Measurements from ENCODE around the gene ACMSD.

DNA sequence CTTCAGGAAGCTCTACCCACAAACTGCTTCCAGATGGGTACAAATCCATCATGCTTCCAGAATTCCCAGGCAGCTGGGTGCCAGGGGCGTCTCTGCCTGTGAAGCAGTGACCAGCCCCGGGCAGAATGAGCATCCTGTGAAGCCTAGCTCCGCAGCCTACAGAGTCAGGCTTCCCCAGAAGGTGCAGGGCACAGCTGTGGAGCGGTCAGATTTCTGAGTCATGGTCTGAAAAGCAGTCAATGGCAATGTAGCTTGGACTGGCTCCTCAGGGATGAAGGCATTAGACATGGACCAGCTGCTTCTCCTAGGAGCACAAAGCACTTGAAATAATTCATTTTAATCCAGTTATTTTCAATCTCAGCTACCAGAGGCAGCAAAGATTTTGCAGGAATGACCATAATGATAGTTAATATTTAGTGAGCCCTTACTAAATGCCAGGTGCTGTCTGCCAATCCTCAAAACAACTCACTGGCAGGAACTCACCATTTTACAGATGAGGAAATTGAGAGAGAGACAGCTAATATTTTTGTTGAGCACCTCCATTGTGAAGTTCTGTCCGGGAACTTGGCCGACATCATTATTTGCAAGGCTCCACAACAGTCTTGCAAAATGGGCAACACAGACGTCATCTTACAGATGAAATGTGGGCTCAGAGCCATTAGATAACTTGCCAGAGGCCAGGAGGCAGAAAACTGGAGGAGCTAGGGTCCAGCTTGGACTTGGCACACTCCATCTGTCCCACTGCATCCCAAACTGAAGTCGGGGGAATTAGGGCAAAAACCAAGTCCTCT is 31.7 kb downstream of the ACMSD start:
- TF ChIP-seq CBFB (IDR thresholded peaks at IDR 0.05; ENCODE audit: low read depth) = no peak
- TF ChIP-seq, protein P1, sequence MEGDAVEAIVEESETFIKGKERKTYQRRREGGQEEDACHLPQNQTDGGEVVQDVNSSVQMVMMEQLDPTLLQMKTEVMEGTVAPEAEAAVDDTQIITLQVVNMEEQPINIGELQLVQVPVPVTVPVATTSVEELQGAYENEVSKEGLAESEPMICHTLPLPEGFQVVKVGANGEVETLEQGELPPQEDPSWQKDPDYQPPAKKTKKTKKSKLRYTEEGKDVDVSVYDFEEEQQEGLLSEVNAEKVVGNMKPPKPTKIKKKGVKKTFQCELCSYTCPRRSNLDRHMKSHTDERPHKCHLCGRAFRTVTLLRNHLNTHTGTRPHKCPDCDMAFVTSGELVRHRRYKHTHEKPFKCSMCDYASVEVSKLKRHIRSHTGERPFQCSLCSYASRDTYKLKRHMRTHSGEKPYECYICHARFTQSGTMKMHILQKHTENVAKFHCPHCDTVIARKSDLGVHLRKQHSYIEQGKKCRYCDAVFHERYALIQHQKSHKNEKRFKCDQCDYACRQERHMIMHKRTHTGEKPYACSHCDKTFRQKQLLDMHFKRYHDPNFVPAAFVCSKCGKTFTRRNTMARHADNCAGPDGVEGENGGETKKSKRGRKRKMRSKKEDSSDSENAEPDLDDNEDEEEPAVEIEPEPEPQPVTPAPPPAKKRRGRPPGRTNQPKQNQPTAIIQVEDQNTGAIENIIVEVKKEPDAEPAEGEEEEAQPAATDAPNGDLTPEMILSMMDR (IDR thresholded peaks at IDR 0.05 in 2 of 3, conservative IDR thresholded peaks at IDR 0.05 in 1 of 3; ENCODE audit: control insufficient read depth in 2 of 3, extremely low read depth in 1 of 3, insufficient read depth in 1 of 3, low read depth in 3 of 3, low read length in 3 of 3) = no peak
- no peak for TF ChIP-seq RCOR1 (conservative IDR thresholded peaks at IDR 0.05; ENCODE audit: low read depth, low read length)
- TF ChIP-seq MXI1 (IDR thresholded peaks at IDR 0.05; ENCODE audit: low read depth, low read length) = no peak
- TF ChIP-seq POLR2A (IDR thresholded peaks at IDR 0.05; ENCODE audit: low read depth, low read length) = no peak
- no peak for TF ChIP-seq CHD2 (IDR thresholded peaks at IDR 0.05; ENCODE audit: borderline replicate concordance, low read depth, low read length)

Data from GM12878 (cell line).